ENCODE data around the gene SF3B3. TPM values are rescaled to one million over a fixed set of nuclear protein-coding genes. Genes with fewer than 3 reads are reported as not detected.

SF3B3 gene
- total RNA-seq, 1 donor from 2014 or later, result 379 TPM

DNA sequence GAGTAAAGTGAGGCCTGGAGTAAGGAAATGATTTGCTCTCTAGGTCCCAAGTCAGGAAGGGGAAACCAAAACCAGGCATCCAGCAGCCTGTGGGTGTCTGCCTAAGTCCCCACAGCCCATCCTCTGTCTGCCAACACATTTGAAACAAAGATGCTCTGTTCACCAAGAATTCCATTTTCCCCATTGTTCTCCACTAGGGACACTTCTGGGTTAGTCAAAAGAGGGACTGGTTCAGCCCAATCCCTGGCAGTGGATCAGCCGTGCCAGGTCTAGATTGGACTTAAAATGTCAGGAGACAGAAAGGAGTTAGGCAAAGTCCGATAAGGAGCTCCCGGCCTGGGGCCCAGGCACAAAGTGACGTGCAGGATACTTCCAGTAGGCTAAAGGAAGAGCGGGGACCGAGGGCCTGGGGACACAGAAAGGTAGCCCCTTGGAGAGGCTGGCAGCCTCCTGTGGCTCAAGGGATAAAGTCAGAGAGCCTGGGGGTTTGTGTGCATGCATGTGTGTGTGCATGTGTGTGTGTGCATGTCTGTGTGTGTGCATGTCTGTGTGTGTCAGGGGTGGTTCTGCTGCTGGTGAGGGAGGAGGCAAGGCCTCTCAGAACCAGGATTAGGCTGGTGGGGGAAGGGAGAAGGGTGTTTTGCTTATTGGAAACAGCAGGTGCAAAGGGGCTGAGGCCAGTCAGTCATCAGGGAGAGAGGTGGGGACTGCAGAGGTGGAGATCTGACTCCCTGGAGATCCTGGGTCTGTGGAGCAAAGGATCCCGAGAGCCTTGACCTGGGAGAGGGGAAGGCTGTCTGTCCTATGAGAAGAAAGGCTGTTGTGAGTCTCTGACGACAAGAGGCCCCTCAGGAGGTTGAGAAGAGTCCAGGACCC lies 81.0 kb downstream of the SF3B3 start:
- Mint-ChIP-seq H3K36me3 (ENCODE audit: insufficient read depth) (no peaks in the 10 kb centered on the region), H3K4me1 (ENCODE audit: low read depth) (no peaks in the 10 kb centered on the region), H3K9me3 (ENCODE audit: low read depth) (no peaks in the 10 kb centered on the region), H3K27ac (no peak overlapping the region), H3K4me3 (ENCODE audit: low read depth) (no peak overlapping the region), H3K27me3 (peaks cover 16% of the 10 kb centered on the region)
- no peak for TF ChIP-seq CTCF (IDR thresholded peaks at IDR 0.05; ENCODE audit: unreplicated experiment)
- no peak for DNase-seq (ENCODE audit: low spot score, unreplicated experiment)

DNA sequence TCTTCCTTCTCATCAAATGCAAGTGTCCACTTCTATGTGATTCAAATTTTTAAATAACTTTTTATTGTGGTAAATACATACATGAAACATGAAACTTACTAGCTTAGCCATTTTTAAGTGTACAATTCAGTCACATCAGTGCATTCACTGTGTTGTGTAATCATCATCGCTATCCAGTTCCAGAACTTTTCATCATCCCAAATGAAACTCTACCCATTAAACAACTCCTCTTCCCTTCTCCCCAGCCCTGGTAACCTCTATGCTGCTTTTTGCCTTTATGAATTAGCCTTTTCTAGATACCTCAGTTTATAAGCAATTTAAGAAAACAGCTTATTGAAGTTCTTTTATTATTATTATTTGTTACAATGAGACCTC lies 81.7 kb downstream of the SF3B3 start:
- TF ChIP-seq CTCF (IDR thresholded peaks at IDR 0.05; ENCODE audit: unreplicated experiment), result no peak
- Mint-ChIP-seq H3K27ac (no peak overlapping the region), H3K4me1 (ENCODE audit: low read depth) (no peaks in the 10 kb centered on the region), H3K27me3 (peaks cover 13% of the 10 kb centered on the region), H3K36me3 (ENCODE audit: insufficient read depth) (no peaks in the 10 kb centered on the region), H3K9me3 (ENCODE audit: low read depth) (no peaks in the 10 kb centered on the region), H3K4me3 (ENCODE audit: low read depth) (no peak overlapping the region)
- DNase-seq (ENCODE audit: low spot score, unreplicated experiment), result no peak

- no peak for DNase-seq (ENCODE audit: low spot score, unreplicated experiment)
- no peaks in the 10 kb centered on the region for H3K4me1 Mint-ChIP-seq (ENCODE audit: low read depth)
- no peaks in the 10 kb centered on the region for H3K36me3 Mint-ChIP-seq (ENCODE audit: insufficient read depth)
- TF ChIP-seq CTCF (IDR thresholded peaks at IDR 0.05; ENCODE audit: unreplicated experiment), result no peak
- no peaks in the 10 kb centered on the region for H3K9me3 Mint-ChIP-seq (ENCODE audit: low read depth)
- peaks cover 18% of the 10 kb centered on the region for H3K27me3 Mint-ChIP-seq
- H3K27ac Mint-ChIP-seq, result no peak overlapping the region
- no peak overlapping the region for H3K4me3 Mint-ChIP-seq (ENCODE audit: low read depth)
Observed at GRCh38 chr16:70608521-70608920, 84.9 kb downstream of the SF3B3 start.

DNA sequence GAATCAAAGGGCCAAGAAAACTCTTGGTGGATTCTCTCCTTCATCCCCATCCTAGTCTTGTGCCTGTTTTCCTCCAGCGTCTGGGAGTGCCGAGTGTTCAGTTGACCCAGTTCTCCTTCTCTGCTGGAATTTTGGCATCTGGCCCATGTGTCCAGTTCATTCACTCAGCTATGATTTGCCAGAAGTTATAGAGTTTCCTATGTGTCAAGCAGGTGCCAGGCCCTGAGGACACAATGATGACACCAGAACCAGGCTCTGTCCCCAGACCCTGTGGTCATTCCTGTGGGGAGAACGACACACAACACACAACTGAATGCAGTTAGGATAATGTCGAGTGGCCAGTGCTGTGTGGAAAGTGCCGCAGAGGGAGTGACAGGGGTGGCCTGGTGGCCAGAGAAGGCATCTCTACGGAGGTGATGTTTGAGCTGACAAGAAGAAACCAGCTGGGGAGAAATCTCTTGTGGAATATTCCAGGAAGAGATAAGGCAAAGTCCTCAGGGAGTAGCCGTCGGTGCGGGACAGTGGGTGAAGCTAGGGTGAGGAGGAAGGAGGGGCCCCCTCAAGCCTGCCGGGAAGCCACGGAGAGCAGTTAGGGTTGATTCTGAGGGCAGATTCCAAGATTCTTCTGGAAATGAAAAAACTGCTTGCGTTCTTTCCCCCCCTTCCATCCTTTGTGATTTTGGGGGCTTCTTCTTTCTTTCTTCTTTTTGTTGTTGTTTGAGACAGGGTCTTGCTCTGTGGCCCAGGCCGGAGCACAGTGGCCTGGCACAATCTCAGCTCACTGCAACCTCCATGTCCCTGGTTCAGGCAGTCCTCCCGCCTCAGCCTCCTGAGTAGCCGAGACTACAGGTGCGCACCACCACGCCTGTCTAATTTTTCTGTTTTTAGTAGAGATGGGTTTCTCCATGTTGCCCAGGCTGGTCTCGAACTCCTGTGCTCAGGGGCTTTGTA lies 86.9 kb downstream of the SF3B3 start:
- H3K9me3 Mint-ChIP-seq (ENCODE audit: low read depth), result no peaks in the 10 kb centered on the region
- H3K27me3 Mint-ChIP-seq, result peaks cover 12% of the 10 kb centered on the region
- H3K4me1 Mint-ChIP-seq (ENCODE audit: low read depth), result peaks cover 8% of the 10 kb centered on the region
- no peak for TF ChIP-seq CTCF (IDR thresholded peaks at IDR 0.05; ENCODE audit: unreplicated experiment)
- no peak overlapping the region for H3K27ac Mint-ChIP-seq
- no peak overlapping the region for H3K4me3 Mint-ChIP-seq (ENCODE audit: low read depth)
- DNase-seq (ENCODE audit: low spot score, unreplicated experiment), result no peak
- no peaks in the 10 kb centered on the region for H3K36me3 Mint-ChIP-seq (ENCODE audit: insufficient read depth)

DNA sequence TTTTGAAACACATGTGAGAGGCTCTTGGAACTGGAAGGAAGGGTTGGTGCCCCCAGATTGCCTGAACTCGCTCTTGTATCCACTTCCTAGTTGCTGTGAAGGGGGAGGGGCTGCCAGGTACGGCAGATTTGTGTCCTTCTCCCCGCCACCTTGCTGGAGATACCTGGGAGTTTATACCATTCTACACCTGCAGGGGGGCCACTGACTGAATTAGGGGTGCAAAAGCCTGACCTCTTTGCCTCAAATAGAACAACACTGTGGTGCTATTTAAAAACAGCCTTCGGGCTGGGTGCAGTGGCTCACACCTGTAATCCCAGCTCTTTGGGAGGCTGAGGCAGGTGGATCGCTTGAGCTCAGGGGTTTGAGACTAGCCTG lies 87.6 kb downstream of the SF3B3 start:
- H3K4me3 Mint-ChIP-seq (ENCODE audit: low read depth), result no peak overlapping the region
- no peak overlapping the region for H3K27ac Mint-ChIP-seq
- H3K9me3 Mint-ChIP-seq (ENCODE audit: low read depth), result no peaks in the 10 kb centered on the region
- DNase-seq (ENCODE audit: low spot score, unreplicated experiment), result no peak
- no peak for TF ChIP-seq CTCF (IDR thresholded peaks at IDR 0.05; ENCODE audit: unreplicated experiment)
- no peaks in the 10 kb centered on the region for H3K36me3 Mint-ChIP-seq (ENCODE audit: insufficient read depth)
- peaks cover 12% of the 10 kb centered on the region for H3K27me3 Mint-ChIP-seq
- H3K4me1 Mint-ChIP-seq (ENCODE audit: low read depth), result peaks cover 8% of the 10 kb centered on the region

Measured in progenitor cell of endocrine pancreas (in vitro differentiated cells).